Aorta (tissue), 5 donors: ENCODE measurements around the gene TTC7B. TPM values are rescaled to one million over a fixed set of nuclear protein-coding genes. Genes with fewer than 3 reads are reported as not detected.

Source experiments
- ATAC-seq: fragments of 200-7000 bp; cut with Tn5 transposase; one replicate; pipeline ENCODE4 v1.9.1; 2022; ENCODE audit warnings: moderate library complexity; ENCODE audit not compliant: low FRiP score
- DNase-seq, 2 donors: peaks; one replicate each; pipeline ENCODE4 v3.0.0-alpha.2; 2020
- H3K27ac ChIP-seq, 2 donors: one replicate each; pipeline ENCODE4 v1.5.1; 2013; ENCODE audit warnings: low read length in 2 of 2, mild to moderate bottlenecking in 2 of 2, moderate library complexity in 2 of 2, control low read depth in 1 of 2, inconsistent platforms in 1 of 2, low read depth in 1 of 2
- H3K27me3 ChIP-seq, 2 donors: one replicate each; pipeline ENCODE4 v1.6.1; 2013; ENCODE audit warnings: control low read depth in 1 of 2, low read length in 1 of 2, mild to moderate bottlenecking in 1 of 2, moderate library complexity in 1 of 2; ENCODE audit not compliant: insufficient read depth in 2 of 2, control insufficient read depth in 1 of 2
- H3K36me3 ChIP-seq, 2 donors: one replicate each; pipeline ENCODE4 v1.6.1; 2013; ENCODE audit warnings: control low read depth in 1 of 2, low read length in 1 of 2, mild to moderate bottlenecking in 1 of 2; ENCODE audit not compliant: insufficient read depth in 2 of 2, control insufficient read depth in 1 of 2
- H3K4me1 ChIP-seq, 2 donors: one replicate each; pipeline ENCODE4 v1.6.1; 2013; ENCODE audit warnings: low read length in 2 of 2, control low read depth in 1 of 2, mild to moderate bottlenecking in 1 of 2, moderate library complexity in 1 of 2; ENCODE audit not compliant: insufficient read depth in 2 of 2, control insufficient read depth in 1 of 2
- H3K4me3 ChIP-seq, 2 donors: one replicate each; pipeline ENCODE4 v1.5.1; 2013; ENCODE audit warnings: low read length in 2 of 2, control low read depth in 1 of 2, mild to moderate bottlenecking in 1 of 2
- H3K9me3 ChIP-seq: one replicate; pipeline ENCODE4 v1.6.1; 2013; ENCODE audit warnings: mild to moderate bottlenecking, low read length; ENCODE audit not compliant: control insufficient read depth
- WGBS, 2 donors: extraction: QIAGEN DNeasy Blood & Tissue Kit; methylation state at CpG; one replicate each; pipeline ENCODE4 v1.1.7; 2013; 5-methylcytosine and 5-hydroxymethylcytosine counted together
- intact Hi-C, 2 donors: fragments of 100-400 bp; cut with DNase I; formaldehyde crosslinking; loops; one replicate each; pipeline versions ENCODE4 v1.14.2 to v1.15.0; 2022
- polyA plus RNA-seq, 2 donors: library from polyadenylated mRNA; stranded (reverse); fragments of 200-250 nt; gene quantifications; one replicate each; pipeline ENCODE4 v1.2.3, GENCODE V29; 2013
- total RNA-seq, 2 donors: library from RNA; stranded (reverse); fragmentation: NEBNext Ultra II Directional; extraction: Animal tissue kit (Norgen Biotek cat#: 25700); gene quantifications; one replicate each; pipeline ENCODE4 v1.2.1, GENCODE V29; 2021
- donor health status: healthy with polysubstance abuse.
- donor health status: Bipolar disorder and iron deficiency.
- donor health status: DM: no; HTN: no; CAD: no.
- donor health status: DM: no; HTN: no; CAD: no.
- donor health status: DM: yes; HTN: yes; CAD: no.

TTC7B gene
- total and polyA plus RNA-seq, 4 donors: 17.9 to 57.4 (median 40.1) TPM

GRCh38 chr14:90560991-90561390 is 255.2 kb downstream of the TTC7B start:
- WGBS, 2 donors: 93 to 94% methylated on average over 10 of the region's 10 CpGs
- Histone ChIP-seq H3K27ac (no peak overlapping the region), H3K36me3 (no peaks in the 10 kb centered on the region), H3K27me3 (no peaks in the 10 kb centered on the region), H3K9me3 (no peaks in the 10 kb centered on the region), H3K4me3 (no peak overlapping the region), H3K4me1 (no peaks in the 10 kb centered on the region)
- DNase-seq (peak; percentile 24 to 45), ATAC-seq (no peak)
- intact Hi-C loops: no loop called here

DNA sequence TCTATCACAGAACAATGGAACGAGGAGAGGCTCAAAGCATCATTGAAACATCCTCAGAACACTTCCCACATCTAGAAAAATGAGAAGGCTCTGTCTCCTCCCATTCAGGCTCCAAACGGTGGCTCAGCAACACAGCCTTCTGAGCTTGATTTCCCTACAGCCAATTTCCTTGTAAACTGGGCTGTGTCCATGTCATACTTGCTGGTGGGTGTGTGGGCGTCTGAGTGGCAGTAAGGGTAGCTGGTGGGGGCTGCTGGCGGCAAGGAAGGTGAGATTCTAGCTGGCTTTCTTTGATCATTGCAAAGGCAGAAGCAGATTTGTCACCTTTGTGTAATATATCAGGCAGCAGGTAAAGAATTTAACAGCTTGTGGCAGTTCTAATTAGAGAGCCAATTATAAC is 255.7 kb downstream of the TTC7B start:
- Histone ChIP-seq H3K27me3 (no peaks in the 10 kb centered on the region), H3K9me3 (no peaks in the 10 kb centered on the region), H3K36me3 (no peaks in the 10 kb centered on the region), H3K4me1 (no peaks in the 10 kb centered on the region), H3K4me3 (no peak overlapping the region), H3K27ac (no peak overlapping the region)
- DNase-seq (peak; percentile 2 to 8), ATAC-seq (no peak)
- 86% methylated on average over 4 of the region's 4 CpGs for WGBS, 2 donors
- intact Hi-C loops: no loop called here

GRCh38 chr14:90559811-90560492 is 256.3 kb downstream of the TTC7B start:
- Histone ChIP-seq H3K9me3 (no peaks in the 10 kb centered on the region), H3K4me1 (no peaks in the 10 kb centered on the region), H3K27ac (no peak overlapping the region), H3K4me3 (no peak overlapping the region), H3K36me3 (no peaks in the 10 kb centered on the region), H3K27me3 (no peaks in the 10 kb centered on the region)
- WGBS, 2 donors: 90 to 92% methylated on average over 16 of the region's 16 CpGs
- intact Hi-C loops: no loop called here
- peak; percentile 13 to 66 for DNase-seq
- ATAC-seq: no peak

DNA sequence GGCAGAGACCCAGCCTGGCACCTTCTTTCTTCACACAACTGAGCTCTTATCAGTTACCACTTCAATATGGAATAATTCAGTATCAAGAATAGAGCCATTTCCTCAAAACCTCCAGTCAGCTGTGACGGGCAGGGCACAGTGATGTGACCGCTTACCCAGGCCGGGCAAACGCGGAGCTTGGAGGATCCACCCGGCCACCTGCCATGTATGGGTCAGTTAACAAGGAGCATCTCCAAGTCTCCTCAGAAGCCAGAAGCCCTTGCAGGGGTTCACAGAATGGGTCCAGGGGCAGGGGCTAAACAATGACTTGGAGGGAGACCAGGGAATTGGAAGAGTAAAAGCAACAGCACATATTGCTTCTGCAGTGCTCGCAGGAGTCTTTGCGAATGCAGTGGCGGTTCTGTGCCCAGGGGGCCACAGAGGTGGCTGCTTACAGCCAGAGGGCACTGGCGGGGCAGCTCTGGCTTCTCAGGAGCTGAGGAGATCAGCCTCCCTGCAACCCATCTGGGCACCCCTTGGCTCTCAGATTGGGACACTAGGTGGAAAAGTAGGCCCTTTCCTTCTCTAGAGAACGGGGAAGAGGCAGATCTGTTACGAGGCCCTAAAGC is 257.1 kb downstream of the TTC7B start:
- intact Hi-C loops: no loop called here

DNA sequence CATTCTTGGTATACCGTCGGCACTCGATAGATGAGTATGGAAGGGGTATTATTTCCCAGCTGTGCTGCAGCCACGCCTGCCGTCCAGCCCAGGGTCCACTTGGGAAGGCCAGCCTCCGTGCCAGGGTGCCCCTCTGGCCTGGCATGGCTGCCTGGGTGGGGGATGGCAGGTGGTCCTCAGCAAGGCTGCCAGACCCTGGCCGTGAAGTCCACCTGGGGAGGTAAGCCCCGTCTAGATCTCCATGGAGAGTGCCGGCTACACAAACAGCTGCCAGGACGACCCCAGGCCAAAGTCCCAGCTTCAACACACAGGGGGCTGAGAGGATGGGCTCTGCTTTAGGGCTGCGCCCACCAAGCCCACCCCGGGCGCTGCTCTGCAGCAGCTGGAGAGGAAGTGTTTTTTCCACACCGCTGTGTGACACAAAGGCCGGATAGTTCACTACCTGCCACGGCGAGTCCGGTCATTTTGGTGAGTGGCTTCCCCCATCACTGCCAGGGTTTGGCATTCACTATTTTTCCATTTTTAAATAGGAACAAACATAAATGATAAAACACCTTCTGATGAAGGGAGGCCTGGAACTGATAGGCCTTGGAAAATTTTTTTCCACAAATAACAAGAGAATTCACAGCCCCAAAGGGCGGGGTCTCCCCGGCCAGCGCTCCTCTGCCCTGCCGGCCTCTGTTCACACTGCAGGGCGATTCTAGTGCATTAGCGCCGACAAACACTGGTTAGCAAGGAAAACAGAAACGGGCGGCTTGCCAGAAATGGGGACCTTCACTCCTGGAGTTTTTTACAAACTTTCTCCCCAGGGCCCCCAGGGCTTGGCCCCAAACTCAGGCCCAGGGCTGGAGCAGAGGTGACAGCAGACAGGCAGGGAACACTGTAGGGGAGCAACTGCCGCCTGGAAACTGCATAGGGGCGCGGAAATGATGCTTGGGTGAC is 257.9 kb downstream of the TTC7B start:
- Histone ChIP-seq H3K27me3 (no peaks in the 10 kb centered on the region), H3K36me3 (no peaks in the 10 kb centered on the region), H3K9me3 (no peaks in the 10 kb centered on the region), H3K27ac (no peak overlapping the region), H3K4me1 (no peaks in the 10 kb centered on the region), H3K4me3 (no peak overlapping the region)
- peak; percentile 35 to 69 for DNase-seq
- WGBS, 2 donors: 91 to 93% methylated on average over 30 of the region's 30 CpGs
- ATAC-seq: no peak
- intact Hi-C loops: no loop called here

More for the DNA sequence above, 257.1 kb downstream of the TTC7B start:
- Histone ChIP-seq H3K4me1 (no peaks in the 10 kb centered on the region), H3K9me3 (no peaks in the 10 kb centered on the region), H3K36me3 (no peaks in the 10 kb centered on the region), H3K27me3 (no peaks in the 10 kb centered on the region), H3K4me3 (no peak overlapping the region), H3K27ac (no peak overlapping the region)
- DNase-seq (peak; percentile 33 to 51), ATAC-seq (no peak)
- 96 to 97% methylated on average over 12 of the region's 12 CpGs for WGBS, 2 donors

DNA sequence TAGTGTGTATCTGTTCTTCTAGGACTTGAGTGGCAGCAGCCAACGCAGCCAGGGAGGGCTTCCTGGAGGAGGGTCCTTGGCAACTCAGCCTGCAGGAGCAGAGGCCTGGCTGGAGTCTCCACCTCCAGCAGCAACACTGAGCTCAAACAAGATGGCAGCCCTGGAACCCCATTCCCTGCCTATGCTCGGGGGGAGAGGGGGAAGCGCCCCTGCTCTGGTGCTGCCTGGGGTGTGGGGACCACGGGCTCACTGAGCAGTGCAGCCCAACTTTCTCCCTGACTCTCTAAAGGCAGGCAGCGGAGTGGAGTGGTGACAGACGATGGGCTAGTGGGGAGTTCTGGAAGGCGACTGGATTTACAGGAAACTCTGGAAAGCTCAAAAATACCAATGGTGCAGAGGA is 258.7 kb downstream of the TTC7B start:
- DNase-seq (peak; percentile 14 to 37), ATAC-seq (no peak)
- Histone ChIP-seq H3K36me3 (no peaks in the 10 kb centered on the region), H3K27me3 (no peaks in the 10 kb centered on the region), H3K4me1 (no peaks in the 10 kb centered on the region), H3K9me3 (no peaks in the 10 kb centered on the region), H3K27ac (no peak overlapping the region), H3K4me3 (no peak overlapping the region)
- WGBS, 2 donors: 96 to 97% methylated on average over 7 of the region's 7 CpGs
- intact Hi-C loops: no loop called here

DNA sequence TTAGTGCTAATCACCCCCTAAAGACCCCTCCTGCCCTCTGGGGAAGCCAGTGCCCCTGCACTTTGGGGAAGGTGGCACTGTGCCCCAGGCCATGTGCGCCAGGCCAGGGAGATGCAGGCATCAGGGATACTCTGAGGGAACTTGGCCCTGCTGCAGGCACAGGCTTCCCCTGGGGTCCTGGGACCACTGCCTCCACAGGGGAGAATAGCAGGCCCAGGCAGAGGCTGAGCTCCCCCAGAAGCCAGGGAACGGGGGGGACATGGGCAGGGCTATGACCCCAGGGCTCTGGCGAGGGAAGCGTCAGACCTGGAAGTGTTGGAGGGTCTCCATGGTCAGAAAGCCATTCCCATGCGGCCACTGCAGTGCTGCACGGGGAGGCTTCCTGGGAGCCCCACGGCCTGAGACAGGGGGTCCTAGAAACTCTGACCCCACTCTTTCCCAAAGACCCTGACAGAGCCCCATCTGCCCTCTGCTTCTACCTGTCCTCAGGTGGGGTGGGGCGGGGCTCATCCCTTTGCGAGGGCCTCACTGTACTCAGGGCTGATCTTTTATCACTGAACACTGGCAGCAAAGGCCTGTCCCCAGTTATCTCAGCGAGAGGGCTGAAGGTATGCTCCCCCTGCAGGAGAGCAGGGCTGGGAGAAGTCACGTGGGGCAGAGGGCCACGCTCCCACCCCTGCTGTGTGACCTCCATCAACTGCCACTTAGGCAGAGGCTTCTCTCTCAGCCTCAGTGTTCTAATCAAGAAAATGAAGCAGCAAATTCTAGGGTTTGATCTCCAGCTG is 259.4 kb downstream of the TTC7B start:
- Histone ChIP-seq H3K27ac (no peak overlapping the region), H3K36me3 (no peaks in the 10 kb centered on the region), H3K9me3 (no peaks in the 10 kb centered on the region), H3K4me1 (no peaks in the 10 kb centered on the region), H3K27me3 (no peaks in the 10 kb centered on the region), H3K4me3 (no peak overlapping the region)
- intact Hi-C loops: no loop called here
- DNase-seq (peak; percentile 24 to 73), ATAC-seq (no peak)
- WGBS, 2 donors: 94 to 96% methylated on average over 12 of the region's 12 CpGs

GRCh38 chr14:90556012-90556477 is 260.2 kb downstream of the TTC7B start:
- no peaks in the 10 kb centered on the region for H3K9me3 ChIP-seq
- no peak overlapping the region for H3K4me3 ChIP-seq
- intact Hi-C loops: no loop called here
- no peaks in the 10 kb centered on the region for H3K4me1 ChIP-seq
- 75 to 81% methylated on average over 17 of the region's 17 CpGs for WGBS, 2 donors
- no peak overlapping the region for H3K27ac ChIP-seq
- ATAC-seq: no peak
- peak; percentile 39 to 68 for DNase-seq
- no peaks in the 10 kb centered on the region for H3K36me3 ChIP-seq
- no peaks in the 10 kb centered on the region for H3K27me3 ChIP-seq
